HEK293 (cell line): ENCODE results near the gene JCHAIN.

Source experiments
- CTCF ChIP-seq: fragments of 450-650 bp; formaldehyde crosslinking; IDR thresholded peaks from 2 replicates; pipeline ENCODE4 v1.5.1; 2016; ENCODE audit warnings: missing biosample characterization, missing genetic modification characterization
- REST ChIP-seq: fragments of 450-650 bp; formaldehyde crosslinking; IDR thresholded peaks from 2 replicates; pipeline ENCODE4 v1.5.1; 2016; ENCODE audit warnings: missing biosample characterization, missing genetic modification characterization
- SETDB1 ChIP-seq: IDR thresholded peaks from one replicate; pipeline ENCODE4 v1.6.1; 2017; ENCODE audit warnings: mild to moderate bottlenecking, low read length, moderate library complexity, mixed read lengths; ENCODE audit not compliant: insufficient read length
- YY1 ChIP-seq: fragments of 450-650 bp; formaldehyde crosslinking; IDR thresholded peaks from 2 replicates; pipeline ENCODE4 v1.5.1; 2018; ENCODE audit warnings: missing biosample characterization, missing genetic modification characterization
- ZBTB26 ChIP-seq: fragments of 450-650 bp; formaldehyde crosslinking; optimal IDR thresholded peaks from 2 replicates; pipeline ENCODE3; 2016; ENCODE audit warnings: missing biosample characterization, mild to moderate bottlenecking, missing genetic modification characterization
- ZBTB49 ChIP-seq: fragments of 450-650 bp; formaldehyde crosslinking; IDR thresholded peaks from 2 replicates; pipeline ENCODE4 v1.5.1; 2016; ENCODE audit warnings: missing biosample characterization, missing genetic modification characterization, low read depth
- ZNF140 ChIP-seq: fragments of 450-650 bp; formaldehyde crosslinking; IDR thresholded peaks from 2 replicates; pipeline ENCODE4 v1.5.1; 2016; ENCODE audit warnings: missing biosample characterization, missing genetic modification characterization
- ZNF157 ChIP-seq: fragments of 450-650 bp; formaldehyde crosslinking; IDR thresholded peaks from 2 replicates; pipeline ENCODE4 v1.5.1; 2016; ENCODE audit warnings: missing biosample characterization, missing genetic modification characterization
- ZNF274 ChIP-seq, 2 experiments: fragments of 200-500 bp in 1 of 2; fragments of 450-650 bp in 1 of 2; sonication (Bioruptor generic) in 1 of 2; formaldehyde crosslinking in 1 of 2; IDR thresholded peaks; 2 replicates each; pipeline versions ENCODE4 v1.5.1 to v1.6.1; 2014 to 2016; ENCODE audit warnings: borderline replicate concordance in 1 of 2, inconsistent platforms in 1 of 2, low read length in 1 of 2, missing biosample characterization in 1 of 2, missing genetic modification characterization in 1 of 2
- ZNF518A ChIP-seq: fragments of 450-650 bp; formaldehyde crosslinking; conservative IDR thresholded peaks from 2 replicates; pipeline ENCODE4 v1.5.1; 2016; ENCODE audit warnings: low read depth, missing biosample characterization, missing genetic modification characterization
- ZNF777 ChIP-seq: fragments of 450-650 bp; formaldehyde crosslinking; IDR thresholded peaks from 2 replicates; pipeline ENCODE4 v1.5.1; 2017; ENCODE audit warnings: missing biosample characterization, missing genetic modification characterization, borderline replicate concordance
- TF ChIP-seq, protein P1 (sequence below): fragments of 450-650 bp; formaldehyde crosslinking; IDR thresholded peaks from 2 replicates; pipeline ENCODE4 v1.5.1; 2016; ENCODE audit warnings: missing biosample characterization, missing genetic modification characterization

DNA sequence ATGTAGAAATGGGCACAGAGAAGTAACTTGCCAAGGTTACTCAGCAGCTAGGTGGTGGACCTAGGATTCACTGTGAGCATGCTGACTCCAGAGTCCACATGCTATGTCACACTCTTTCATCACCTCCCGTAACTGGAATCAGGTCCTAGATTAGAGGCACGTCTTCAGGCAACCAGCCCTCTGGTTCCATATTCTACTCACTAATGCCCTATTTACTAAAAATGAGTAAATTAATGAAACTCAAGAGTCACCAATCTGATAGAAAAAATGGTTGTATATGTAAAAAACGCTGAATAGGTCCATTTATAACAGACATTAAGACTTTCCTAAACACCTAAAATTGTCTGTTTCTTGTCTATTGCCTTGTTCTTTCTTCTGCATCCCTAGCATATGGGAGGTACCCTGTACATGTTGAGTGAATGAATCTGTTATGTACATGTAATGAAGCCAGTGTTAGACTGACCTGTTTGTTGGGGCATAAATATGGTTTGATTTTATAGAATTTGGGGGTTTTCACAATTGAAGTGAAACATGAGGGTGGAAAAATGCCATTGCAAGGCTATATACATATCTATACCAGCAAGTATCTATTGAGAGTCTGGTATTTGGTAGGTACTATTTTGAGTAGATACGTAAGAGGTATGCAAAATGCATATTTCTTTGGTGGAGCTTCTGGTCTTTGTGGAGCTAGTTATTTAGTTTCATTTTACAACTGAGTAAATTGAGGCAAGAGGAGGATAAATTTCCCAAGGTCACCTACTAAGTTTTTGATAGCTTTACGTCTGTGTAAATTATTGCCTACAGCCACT lies 48.0 kb upstream of the JCHAIN start:
- TF ChIP-seq ZNF157 (tag by site-specific recombination) (no peak), ZNF518A (tag by site-specific recombination) (no peak), REST (tag by site-specific recombination) (no peak), ZNF777 (tag by site-specific recombination) (no peak), YY1 (tag by site-specific recombination) (no peak), CTCF (tag by site-specific recombination) (no peak), ZBTB26 (tag by site-specific recombination) (no peak), SETDB1 (no peak), ZNF140 (tag by site-specific recombination) (no peak), ZNF274 (IDR thresholded peaks at IDR 0.05; ENCODE audit: low read length) (no peak), ZNF274 (tag by site-specific recombination; IDR thresholded peaks at IDR 0.05; ENCODE audit: borderline replicate concordance) (no peak), ZBTB49 (tag by site-specific recombination) (no peak)
- TF ChIP-seq, protein P1, sequence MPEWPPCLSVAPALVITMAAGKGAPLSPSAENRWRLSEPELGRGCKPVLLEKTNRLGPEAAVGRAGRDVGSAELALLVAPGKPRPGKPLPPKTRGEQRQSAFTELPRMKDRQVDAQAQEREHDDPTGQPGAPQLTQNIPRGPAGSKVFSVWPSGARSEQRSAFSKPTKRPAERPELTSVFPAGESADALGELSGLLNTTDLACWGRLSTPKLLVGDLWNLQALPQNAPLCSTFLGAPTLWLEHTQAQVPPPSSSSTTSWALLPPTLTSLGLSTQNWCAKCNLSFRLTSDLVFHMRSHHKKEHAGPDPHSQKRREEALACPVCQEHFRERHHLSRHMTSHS (tag by site-specific recombination) = no peak
